HEK293T (cell line): ENCODE results near the gene NMT2.

Source experiments
- BHLHE40 ChIP-seq: fragments of 450-650 bp; IDR thresholded peaks from 2 replicates; pipeline ENCODE4 v1.6.1; 2016; ENCODE audit warnings: mild to moderate bottlenecking, moderate library complexity, borderline replicate concordance
- ELF4 ChIP-seq: fragments of 450-650 bp; IDR thresholded peaks from 2 replicates; pipeline ENCODE4 v1.6.1; 2017; ENCODE audit warnings: antibody characterized with exemption
- FOXK2 ChIP-seq: fragments of 450-650 bp; IDR thresholded peaks from 2 replicates; pipeline ENCODE4 v1.6.1; 2016; ENCODE audit warnings: mild to moderate bottlenecking
- HDGF ChIP-seq: fragments of 450-650 bp; IDR thresholded peaks from 2 replicates; pipeline ENCODE4 v1.6.1; 2017; ENCODE audit warnings: antibody characterized with exemption, borderline replicate concordance
- LEF1 ChIP-seq: fragments of 450-650 bp; IDR thresholded peaks from 2 replicates; pipeline ENCODE4 v1.6.1; 2017; ENCODE audit warnings: mild to moderate bottlenecking, borderline replicate concordance
- SP1 ChIP-seq: fragments of 450-650 bp; IDR thresholded peaks from 2 replicates; pipeline ENCODE4 v1.6.1; 2017
- SUZ12 ChIP-seq: fragments of 450-650 bp; IDR thresholded peaks from 2 replicates; pipeline ENCODE4 v1.6.1; 2016; ENCODE audit warnings: mild to moderate bottlenecking
- TARDBP ChIP-seq: fragments of 450-650 bp; IDR thresholded peaks from 2 replicates; pipeline ENCODE4 v1.6.1; 2016
- ZNF384 ChIP-seq: fragments of 450-650 bp; IDR thresholded peaks from 2 replicates; pipeline ENCODE4 v1.6.1; 2016

GRCh38 chr10:15168291-15168785 is at the start of gene NMT2:
- TF ChIP-seq FOXK2 (no peak), SUZ12 (no peak), BHLHE40 (no peak), TARDBP (no peak), SP1 (no peak), ZNF384 (no peak), HDGF (no peak), LEF1 (no peak), ELF4 (no peak)
